ENCODE measurements around the gene DMAC2. TPM values are rescaled to one million over a fixed set of nuclear protein-coding genes. Genes with fewer than 3 reads are reported as not detected.

Gene DMAC2
- total RNA-seq, 1 donor from 2014 or later: 33.3 TPM

DNA sequence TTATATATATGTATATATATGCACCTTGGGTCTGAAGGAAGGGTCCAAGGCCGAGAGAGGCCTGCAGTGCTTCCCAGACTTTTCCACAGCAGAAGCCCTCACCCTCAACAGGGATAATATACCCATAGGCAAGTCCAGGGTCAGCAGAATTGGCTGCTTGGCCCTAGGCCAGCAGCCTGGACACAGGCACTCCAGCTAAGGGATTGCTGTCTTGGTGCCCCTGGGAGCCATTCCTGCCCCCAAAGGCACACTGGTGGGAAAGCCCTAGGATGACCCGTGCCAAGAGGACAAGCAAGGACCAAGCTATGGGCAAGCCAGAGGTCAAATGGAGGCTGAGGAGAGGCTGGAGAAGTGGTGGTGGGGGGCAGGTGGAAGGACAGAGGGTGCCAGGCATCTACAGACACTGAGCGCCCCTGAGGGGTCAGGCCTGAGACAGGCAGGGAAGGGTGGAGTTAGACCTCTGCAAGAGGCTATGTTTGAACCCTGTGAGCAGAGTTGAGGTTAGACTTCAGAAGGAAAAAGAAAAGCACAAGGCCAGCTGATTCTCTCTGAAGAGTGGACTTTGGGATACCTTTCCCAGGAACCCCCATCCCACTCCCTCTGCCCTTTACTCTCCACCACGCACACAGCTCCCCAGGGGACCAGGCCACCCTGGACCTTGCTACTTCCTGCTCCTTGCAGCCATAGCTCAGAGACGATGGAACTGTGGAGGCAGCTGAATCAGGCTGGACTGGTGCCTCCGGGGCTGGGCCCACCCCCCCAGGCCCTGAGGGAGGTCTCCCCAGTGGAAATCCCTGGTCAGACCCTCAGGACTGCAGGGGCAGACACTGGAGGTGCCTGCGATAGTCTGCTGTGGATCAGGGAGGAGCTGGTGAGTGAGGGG is 3.0 kb upstream of the DMAC2 start, which contains the start of gene ERICH4:
Gene ERICH4 (plus strand): TSS at position 684 of the 883 bp plus-strand sequence. CDS start 14 bp downstream, at position 698.
- Mint-ChIP-seq H3K36me3 (ENCODE audit: unreplicated experiment) (peaks cover under 1% of the 10 kb centered on the region), H3K27ac (ENCODE audit: unreplicated experiment) (no peak within 1 kb of the TSS), H3K9me3 (ENCODE audit: unreplicated experiment) (no peaks in the 10 kb centered on the region), H3K4me3 (ENCODE audit: unreplicated experiment) (no peak within 1 kb of the TSS), H3K4me1 (ENCODE audit: unreplicated experiment) (peaks cover 11% of the 10 kb centered on the region), H3K27me3 (ENCODE audit: unreplicated experiment) (peaks cover 14% of the 10 kb centered on the region)
- TF ChIP-seq, protein P1, sequence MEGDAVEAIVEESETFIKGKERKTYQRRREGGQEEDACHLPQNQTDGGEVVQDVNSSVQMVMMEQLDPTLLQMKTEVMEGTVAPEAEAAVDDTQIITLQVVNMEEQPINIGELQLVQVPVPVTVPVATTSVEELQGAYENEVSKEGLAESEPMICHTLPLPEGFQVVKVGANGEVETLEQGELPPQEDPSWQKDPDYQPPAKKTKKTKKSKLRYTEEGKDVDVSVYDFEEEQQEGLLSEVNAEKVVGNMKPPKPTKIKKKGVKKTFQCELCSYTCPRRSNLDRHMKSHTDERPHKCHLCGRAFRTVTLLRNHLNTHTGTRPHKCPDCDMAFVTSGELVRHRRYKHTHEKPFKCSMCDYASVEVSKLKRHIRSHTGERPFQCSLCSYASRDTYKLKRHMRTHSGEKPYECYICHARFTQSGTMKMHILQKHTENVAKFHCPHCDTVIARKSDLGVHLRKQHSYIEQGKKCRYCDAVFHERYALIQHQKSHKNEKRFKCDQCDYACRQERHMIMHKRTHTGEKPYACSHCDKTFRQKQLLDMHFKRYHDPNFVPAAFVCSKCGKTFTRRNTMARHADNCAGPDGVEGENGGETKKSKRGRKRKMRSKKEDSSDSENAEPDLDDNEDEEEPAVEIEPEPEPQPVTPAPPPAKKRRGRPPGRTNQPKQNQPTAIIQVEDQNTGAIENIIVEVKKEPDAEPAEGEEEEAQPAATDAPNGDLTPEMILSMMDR (IDR thresholded peaks at IDR 0.05): no peak
- DNase-seq (ENCODE audit: extremely low spot score, unreplicated experiment): no peak

DNA sequence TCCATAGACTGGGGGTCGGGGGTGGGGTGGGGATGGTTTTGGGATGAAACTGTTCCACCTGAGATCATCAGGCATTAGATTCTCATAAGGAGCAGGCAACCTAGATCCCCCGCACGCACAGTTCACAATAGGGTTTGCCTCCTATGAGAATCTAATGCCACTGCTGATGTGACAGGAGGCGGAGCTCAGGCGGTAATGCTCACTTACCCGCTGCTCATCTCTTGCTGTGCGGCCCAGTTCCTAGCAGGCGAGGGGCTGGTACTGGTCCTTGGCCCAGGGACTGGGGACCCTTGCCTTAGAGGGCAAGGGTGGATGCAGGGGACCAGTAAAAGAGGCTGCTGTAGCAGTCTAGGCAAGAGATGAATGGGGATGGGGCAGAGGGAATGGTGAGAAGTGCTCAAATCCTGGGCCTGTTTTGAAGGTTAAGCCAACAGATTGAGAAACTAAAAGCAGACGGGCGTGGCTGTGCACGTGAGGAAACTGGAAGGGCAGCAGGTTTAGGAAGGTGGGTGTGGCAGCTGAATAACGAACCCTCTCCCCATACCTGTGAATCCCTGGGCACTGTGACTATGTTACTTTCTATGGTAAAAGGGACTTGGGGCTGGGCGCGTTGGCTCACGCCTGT is 1.7 kb upstream of the DMAC2 start:
- H3K36me3 Mint-ChIP-seq (ENCODE audit: unreplicated experiment): peaks cover 6% of the 10 kb centered on the region
- H3K27ac Mint-ChIP-seq (ENCODE audit: unreplicated experiment): no peak overlapping the region
- no peaks in the 10 kb centered on the region for H3K9me3 Mint-ChIP-seq (ENCODE audit: unreplicated experiment)
- no peak overlapping the region for H3K4me3 Mint-ChIP-seq (ENCODE audit: unreplicated experiment)
- no peak for DNase-seq (ENCODE audit: extremely low spot score, unreplicated experiment)
- TF ChIP-seq, protein P1 (IDR thresholded peaks at IDR 0.05): no peak
- peaks cover 11% of the 10 kb centered on the region for H3K4me1 Mint-ChIP-seq (ENCODE audit: unreplicated experiment)
- peaks cover 7% of the 10 kb centered on the region for H3K27me3 Mint-ChIP-seq (ENCODE audit: unreplicated experiment)

DNA sequence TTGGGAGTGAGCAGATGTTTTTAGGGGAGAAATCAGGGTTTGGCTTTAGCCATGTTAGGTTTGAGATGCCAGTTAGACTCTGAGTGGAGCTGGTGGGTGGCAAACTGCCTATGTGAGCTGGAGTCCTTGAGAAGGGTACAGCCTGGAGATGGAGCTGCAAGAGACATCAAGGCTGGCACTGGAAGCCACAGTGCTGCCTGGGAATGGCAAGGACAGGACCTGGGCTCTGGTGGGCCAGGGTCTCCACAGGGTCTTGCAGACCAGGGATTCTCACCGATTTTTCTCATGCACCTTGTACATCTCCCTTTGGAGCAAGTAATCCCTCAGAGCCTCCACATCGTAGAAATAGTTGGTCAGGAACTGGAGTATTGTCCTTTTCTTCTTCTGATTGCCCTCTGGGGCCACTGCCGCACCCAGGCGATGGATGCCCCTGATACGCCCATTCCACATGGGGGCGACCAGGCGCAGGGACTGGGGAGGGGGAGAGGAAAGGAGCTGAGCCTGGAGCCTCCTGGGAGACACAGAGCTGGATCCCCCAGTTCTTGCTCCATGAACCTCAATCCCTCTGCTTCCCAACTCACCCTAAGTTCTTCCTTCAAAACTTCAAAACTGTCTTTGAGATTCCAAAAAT is 1.7 kb downstream of the DMAC2 start:
- H3K4me3 Mint-ChIP-seq (ENCODE audit: unreplicated experiment): no peak overlapping the region
- DNase-seq (ENCODE audit: extremely low spot score, unreplicated experiment): no peak
- peaks cover 7% of the 10 kb centered on the region for H3K36me3 Mint-ChIP-seq (ENCODE audit: unreplicated experiment)
- TF ChIP-seq, protein P1 (IDR thresholded peaks at IDR 0.05): no peak
- H3K27me3 Mint-ChIP-seq (ENCODE audit: unreplicated experiment): no peaks in the 10 kb centered on the region
- no peak overlapping the region for H3K27ac Mint-ChIP-seq (ENCODE audit: unreplicated experiment)
- H3K4me1 Mint-ChIP-seq (ENCODE audit: unreplicated experiment): peaks cover 11% of the 10 kb centered on the region
- no peaks in the 10 kb centered on the region for H3K9me3 Mint-ChIP-seq (ENCODE audit: unreplicated experiment)

DNA sequence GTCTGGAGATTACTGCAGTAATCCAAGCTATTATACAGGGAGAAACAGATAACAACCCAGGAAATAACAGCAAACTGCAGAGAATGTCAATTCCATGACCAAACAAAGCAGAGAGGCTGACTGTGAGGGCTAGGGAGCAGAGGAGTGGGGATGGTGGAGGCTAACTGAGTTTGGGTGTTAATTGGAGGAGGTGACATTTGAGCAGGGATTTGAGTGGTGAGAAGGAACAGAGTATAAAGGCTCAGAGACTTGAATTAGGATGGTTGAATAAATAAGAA is 3.1 kb downstream of the DMAC2 start:
- Mint-ChIP-seq H3K27ac (ENCODE audit: unreplicated experiment) (peak overlapping the region; percentile 50), H3K27me3 (ENCODE audit: unreplicated experiment) (no peaks in the 10 kb centered on the region), H3K4me3 (ENCODE audit: unreplicated experiment) (no peak overlapping the region), H3K36me3 (ENCODE audit: unreplicated experiment) (peaks cover 7% of the 10 kb centered on the region), H3K9me3 (ENCODE audit: unreplicated experiment) (no peaks in the 10 kb centered on the region), H3K4me1 (ENCODE audit: unreplicated experiment) (peaks cover 11% of the 10 kb centered on the region)
- TF ChIP-seq, protein P1 (IDR thresholded peaks at IDR 0.05): no peak
- no peak for DNase-seq (ENCODE audit: extremely low spot score, unreplicated experiment)

Data from osteocyte (in vitro differentiated cells).